Measurements from ENCODE around the gene HOXB1.

- TF ChIP-seq ARNT (IDR thresholded peaks at IDR 0.05) (no peak), FOXM1 (IDR thresholded peaks at IDR 0.05; ENCODE audit: borderline replicate concordance) (no peak), TARDBP (IDR thresholded peaks at IDR 0.05) (no peak), ELF4 (IDR thresholded peaks at IDR 0.05) (no peak), CTBP1 (IDR thresholded peaks at IDR 0.05; ENCODE audit: borderline replicate concordance) (no peak), SUZ12 (IDR thresholded peaks at IDR 0.05) (no peak), BHLHE40 (IDR thresholded peaks at IDR 0.05; ENCODE audit: borderline replicate concordance) (no peak)
Observed at GRCh38 chr17:48567646-48568354, 37.0 kb upstream of the HOXB1 start.

All from HEK293T (cell line).